Right ventricle myocardium superior (tissue), 1 donor: ENCODE measurements around the gene BTBD6. TPM values are rescaled to one million over a fixed set of nuclear protein-coding genes. Genes with fewer than 3 reads are reported as not detected.

Experiments used
- ATAC-seq: fragments of 200-7000 bp; cut with Tn5 transposase; one replicate; pipeline ENCODE4 v1.9.1; 2020; ENCODE audit warnings: mild to moderate bottlenecking; ENCODE audit not compliant: poor library complexity
- DNase-seq: peaks from one replicate; pipeline ENCODE4 v3.0.0-alpha.2; 2020
- intact Hi-C: fragments of 100-400 bp; cut with DNase I; formaldehyde crosslinking; loops from one replicate; pipeline ENCODE4 v1.11.2; 2022
- total RNA-seq: library from RNA; stranded (reverse); fragmentation: NEBNext Ultra II Directional; extraction: Animal tissue kit (Norgen Biotek cat#: 25700); gene quantifications from one replicate; pipeline ENCODE4 v1.2.1, GENCODE V29; 2021
- donor health status: DM: no; HTN: yes; CAD: no; lungs with severe emphysema.

Gene BTBD6
- total RNA-seq, 1 donor from 2014 or later, result 45.5 TPM

DNA sequence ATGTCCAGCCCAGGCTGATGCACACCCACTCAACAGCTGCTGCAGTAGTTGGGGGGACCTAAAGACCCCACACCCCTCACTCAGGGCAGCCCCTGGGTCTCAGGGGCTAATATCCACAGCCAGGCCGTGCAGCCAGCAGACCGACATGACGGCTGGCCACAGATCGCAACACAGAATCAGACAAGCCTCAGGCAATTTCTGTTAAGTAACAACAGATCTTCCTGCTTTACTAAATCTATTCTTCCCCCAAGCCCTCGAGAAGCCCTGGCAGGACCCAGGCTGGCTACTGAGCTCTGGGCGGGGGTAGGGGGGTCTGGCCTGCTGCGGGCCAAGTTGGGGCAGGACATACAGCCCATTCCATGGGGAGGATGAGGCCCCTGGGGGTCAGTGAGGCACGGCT, 39.2 kb upstream of the BTBD6 start:
- ATAC-seq (no peak), DNase-seq (no peak)
- intact Hi-C loops, result no loop called here

DNA sequence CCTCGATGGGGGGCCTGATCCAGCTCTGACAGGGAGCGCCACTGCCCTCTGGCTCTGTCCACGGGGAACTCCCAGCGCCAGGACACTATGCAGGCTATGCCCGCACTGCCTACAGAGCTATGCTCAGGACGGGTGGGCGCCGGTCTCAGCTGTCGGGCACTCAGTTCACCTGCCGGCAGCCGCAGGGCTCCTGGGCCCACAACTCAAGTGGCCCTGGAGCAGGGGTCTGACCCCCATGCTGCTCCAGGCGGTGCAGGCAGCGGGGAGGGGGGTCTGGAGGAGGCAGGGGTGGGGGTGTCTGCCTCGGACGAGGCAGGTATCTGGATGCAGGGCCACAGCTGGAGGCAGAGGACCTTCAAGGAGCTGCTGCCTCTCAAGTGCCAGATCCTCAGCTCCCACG, 38.7 kb upstream of the BTBD6 start:
- DNase-seq (no peak), ATAC-seq (no peak)
- intact Hi-C loops, result no loop called here

DNA sequence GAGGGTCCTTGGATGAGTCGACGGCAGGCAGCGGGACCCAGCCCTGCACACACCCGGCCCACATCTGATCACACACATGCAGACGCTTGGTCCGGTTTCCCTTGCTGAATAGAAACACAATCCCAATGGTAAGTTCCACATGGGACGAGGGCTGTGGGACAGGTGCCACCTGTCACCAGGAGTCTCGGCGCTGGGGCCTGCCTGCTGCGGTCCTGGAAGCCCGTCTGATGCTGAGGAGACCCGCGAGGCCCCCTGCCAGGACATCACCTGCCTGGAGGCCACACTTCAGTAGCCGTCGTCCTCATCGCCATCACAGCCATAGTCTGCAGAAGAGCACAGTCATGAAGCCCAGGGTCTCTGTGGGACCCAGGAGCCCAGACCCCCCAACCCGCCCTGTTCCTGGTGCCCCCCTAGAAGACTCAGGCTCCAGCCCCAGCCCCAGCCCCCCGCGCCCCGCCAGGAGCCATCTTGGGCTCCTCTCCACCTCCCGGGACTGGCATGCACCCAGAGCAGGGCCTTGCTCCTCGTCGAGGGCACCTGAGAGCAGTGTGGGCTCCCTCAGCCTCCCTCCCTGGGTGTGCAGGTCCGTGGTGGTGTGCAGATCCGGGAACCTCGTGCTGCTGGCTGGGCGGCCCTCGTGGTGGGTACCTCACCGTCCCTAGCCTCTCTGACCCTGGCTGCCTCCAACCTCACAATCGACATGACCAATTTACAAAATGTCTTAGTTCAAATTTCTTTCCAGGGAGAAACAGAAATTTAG, 37.9 kb upstream of the BTBD6 start:
- DNase-seq (no peak), ATAC-seq (no peak)
- intact Hi-C loops, result no loop called here

DNA sequence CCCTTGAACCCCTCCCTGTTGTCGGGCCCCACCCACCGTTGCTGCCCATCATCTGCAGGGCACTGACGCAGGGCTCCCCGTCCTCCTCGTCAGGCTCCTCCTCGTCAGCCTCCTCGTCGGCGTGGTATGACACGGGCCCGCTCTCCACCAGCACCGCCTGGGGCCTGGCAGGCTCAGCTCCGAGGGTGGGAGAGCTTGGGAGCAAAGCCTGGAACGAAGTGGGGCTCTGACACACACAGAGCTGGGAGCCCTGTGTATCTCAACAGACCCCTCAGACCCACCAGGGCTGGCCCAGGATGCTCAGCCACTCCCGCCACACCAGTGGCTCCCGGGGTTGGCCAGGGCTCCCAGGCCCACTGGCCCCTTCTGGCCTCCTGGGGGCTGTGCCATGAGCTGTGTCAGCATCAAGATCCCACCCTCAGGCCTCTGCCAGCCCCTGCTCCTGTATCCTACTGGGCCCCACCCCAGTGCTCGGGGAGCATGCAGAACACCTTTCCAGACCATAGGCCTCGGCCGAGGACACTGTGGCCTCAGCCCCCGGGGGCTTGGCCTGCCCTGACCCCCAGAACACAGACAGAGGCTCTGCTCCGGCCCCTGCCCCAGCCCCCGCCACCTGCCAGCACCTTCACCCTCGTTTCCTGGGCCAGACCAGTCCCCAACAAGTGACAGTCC, 37.1 kb upstream of the BTBD6 start:
- intact Hi-C loops, result no loop called here
- ATAC-seq (no peak), DNase-seq (no peak)

DNA sequence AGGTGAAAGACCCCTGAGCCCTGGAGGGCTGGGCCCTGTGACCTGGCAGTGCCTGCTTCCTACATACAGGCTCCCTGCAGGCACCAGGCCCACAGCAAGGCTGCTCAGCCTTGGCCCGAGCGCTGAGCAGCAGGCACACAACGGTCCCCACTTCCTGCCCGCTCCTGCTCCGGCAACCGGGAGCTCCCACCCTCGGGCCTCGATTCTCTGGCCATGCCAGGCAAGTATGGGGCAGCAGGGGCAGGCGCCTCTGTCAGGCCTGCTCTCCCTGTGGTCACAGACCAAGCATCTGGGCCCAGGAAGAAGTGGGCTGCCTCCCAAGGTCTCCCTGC, 36.6 kb upstream of the BTBD6 start:
- ATAC-seq, result no peak

DNA sequence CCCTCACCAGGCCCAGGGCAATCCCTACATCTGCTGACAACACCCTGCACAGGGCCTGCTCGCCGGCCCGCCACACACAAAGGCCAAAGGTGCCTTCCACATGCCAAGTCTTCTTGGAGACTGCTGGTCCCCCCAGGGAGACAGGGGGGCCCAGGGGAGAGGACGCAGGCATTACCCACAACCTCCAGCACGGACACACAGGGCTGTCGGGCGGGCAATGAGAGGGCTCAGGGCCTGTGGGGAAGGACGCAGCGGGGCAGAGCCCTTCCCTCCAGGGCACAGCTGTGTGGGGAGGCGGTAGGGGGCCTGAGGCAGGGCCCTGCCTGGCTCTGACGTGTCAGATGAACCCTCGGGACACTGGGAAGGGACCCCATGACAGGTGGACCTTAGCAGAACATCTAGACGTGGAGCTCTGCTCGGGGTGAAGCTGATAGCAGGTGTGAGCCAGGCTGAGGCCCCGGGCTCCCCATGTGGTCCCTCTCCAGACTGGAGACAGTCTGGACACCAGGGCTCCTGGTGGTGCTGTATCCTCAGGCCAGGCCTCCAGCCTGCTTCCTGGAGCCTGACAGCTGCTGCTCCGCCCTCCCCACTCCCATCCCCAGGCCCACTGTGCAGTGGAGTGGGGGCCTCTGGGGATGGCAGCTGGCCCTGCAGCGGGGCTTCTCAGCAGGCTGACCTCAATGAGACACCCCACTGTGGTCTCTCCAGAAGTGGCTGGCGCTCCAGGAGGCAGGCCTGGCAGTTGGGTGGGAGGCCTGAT, 35.6 kb upstream of the BTBD6 start:
- ATAC-seq (no peak), DNase-seq (no peak)
- intact Hi-C loops, result no loop called here

More for the DNA sequence above, 36.6 kb upstream of the BTBD6 start:
- no peak for DNase-seq
- intact Hi-C loops, result no loop called here

DNA sequence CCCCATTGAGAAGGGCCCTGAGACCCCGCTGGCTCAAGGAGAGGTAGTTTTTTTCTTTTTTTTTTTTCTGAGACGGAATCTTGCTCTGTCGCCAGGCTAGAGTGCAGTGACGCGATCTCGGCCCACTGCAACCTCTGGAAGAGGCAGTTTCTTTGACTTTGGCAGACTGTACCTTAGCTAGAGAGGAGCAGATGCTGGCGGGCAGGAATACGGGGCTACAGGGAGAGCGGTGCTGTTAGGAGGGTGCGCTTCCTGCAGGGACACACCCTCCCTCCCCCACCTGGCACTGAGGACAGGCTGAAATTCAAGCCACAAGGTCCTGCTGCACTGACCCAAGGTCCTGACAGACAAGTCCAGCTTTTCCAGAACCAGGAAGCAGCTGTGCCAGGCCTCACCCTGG, 35.0 kb upstream of the BTBD6 start:
- intact Hi-C loops, result no loop called here
- DNase-seq, result no peak
- no peak for ATAC-seq

DNA sequence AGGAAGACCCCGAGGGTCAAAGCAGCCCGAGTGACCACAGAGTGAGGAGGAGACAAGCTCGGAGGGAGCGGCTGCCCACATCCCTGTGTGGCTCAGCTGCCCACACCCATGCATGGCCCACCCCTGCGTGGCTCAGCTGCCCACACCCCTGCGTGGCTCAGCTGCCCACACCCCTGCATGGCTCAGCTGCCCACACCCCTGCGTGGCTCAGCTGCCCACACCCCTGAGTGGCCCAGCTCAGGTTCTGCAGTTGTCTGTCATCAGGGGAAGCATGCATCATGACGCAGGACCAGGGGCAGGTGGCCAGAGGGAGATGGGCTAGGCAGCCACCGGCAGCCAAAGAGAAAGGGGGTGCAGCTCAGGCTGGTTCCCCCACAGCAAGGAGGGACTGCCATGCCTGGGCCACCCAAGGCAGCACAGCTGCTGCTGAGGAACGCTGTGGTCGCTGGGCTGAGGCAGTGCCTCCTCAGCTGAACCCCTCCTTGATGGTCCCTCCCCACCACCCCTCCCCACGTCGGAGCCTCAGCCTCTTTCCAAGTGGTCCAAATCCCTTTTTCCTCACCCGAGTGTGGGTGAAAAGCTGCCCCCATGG, 33.9 kb upstream of the BTBD6 start:
- no peak for DNase-seq
- intact Hi-C loops, result no loop called here
- no peak for ATAC-seq

DNA sequence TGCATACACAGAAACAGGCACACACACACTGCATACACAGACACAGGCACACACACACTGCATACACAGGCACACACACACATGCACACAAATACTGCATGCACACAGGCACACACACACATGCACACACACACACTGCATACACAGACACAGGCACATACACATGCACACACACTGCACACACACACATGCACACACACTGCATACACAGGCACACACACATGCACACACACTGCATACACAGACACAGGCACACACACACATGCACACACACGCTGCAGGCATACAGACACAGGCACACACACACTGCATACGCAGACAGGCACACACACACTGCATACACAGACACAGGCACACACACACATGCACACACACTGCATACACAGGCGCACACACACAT, 32.7 kb upstream of the BTBD6 start:
- intact Hi-C loops, result no loop called here
- DNase-seq (no peak), ATAC-seq (no peak)

DNA sequence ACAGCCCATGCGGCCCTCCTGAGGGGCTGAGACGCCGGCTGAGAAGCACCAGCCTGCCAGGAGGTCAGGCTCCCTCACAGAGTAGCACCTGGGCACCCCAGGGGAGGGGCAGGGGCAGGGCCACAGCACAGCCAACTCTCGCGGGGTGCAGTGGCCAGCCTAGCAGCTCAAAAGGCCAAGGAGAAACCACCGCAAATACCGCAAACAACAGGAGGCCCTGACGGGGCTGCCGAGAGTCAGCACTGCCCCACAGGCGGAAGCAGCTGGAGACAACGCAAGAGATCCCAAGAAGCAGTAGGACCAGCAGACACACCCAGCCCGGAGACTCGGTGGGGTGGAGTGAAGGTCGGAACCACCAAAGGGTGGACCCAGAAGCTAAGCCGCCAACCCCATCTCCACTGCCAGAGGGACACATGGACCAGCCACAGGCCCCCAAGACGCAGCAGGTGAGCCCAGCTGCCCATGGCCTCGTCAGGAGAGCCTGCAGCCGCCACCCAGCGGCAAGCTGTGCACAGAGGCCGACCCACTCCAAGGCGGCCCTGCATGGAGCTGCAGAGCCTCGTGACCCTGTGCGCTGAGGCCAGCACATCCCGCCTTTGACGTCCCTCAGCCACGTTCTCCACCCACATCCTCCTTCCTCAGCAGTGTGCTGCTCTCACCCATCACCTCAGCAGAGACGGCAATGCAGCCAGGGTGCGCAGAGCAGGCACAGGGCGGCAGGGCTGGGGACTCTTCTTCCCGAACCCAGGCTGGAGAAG, 31.7 kb upstream of the BTBD6 start:
- ATAC-seq (no peak), DNase-seq (no peak)
- intact Hi-C loops, result no loop called here

DNA sequence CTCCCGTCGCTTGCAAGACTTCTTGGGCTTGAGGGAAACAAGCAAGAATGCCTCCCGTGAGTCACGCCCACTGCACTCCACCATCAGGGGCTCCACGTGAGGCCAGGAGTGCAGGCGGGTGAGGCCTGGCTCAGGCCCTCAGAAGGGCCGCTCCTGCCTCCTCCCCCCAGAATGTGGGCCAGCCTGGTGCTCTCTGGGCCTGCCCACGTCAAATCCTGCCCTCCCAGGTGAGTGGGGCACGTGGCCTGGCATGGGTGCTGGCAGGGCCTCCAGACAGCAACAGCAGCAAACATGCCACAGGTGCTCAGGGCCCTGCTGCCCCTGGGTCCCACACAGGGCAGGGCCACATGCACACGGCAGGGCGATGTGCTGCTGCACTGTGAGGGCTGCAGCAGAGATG, 30.6 kb upstream of the BTBD6 start:
- no peak for DNase-seq
- intact Hi-C loops, result no loop called here
- ATAC-seq, result no peak

DNA sequence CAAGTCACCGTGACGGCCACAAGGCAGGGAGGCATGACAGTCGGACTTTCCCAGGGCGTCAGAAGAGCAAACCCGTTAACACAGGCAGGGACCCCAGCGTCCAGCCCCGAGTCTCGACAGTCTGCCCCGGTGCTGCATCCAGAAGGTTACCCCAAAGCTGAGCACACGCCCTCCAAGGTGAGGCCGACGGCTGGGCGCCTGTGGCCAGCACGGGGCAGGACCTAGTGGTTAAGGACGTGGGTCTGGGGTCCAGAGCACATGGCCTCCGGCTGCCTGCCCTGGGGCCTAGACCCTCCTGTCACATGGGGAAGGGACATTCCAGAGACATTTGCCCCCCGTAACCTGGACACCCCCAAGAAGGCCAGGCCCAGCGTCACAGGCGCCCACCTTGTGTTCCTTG, 29.7 kb upstream of the BTBD6 start:
- intact Hi-C loops, result no loop called here
- no peak for ATAC-seq
- no peak for DNase-seq

DNA sequence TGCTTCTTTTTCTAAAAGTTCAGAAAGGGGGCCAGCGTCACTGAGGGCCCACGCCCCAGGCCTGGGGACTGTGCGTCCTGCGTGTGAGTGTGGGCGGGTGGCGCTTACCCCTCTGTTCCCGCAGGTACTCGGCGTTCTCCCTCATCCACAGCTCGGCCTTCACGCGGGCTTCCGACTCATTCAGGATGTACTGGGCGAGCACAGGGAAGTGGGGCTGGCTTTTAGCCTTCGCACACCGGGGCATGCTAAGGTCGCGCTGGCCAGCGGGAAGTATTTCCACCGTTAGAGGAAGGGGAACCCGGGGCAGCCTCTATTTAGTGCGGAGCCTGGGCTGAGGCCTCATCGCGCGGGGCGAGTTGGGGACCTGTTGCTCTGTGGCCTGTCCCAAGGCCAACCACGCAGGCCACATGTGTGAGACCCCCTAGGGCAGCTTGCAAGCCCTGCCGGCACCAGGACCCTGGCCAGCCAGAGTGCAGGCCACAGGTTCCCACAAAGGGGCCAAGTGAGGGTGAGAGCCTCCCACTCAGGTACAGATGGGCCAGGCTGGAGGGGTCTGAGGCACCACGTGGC, 29.2 kb upstream of the BTBD6 start:
- DNase-seq (no peak), ATAC-seq (no peak)
- intact Hi-C loops, result no loop called here

DNA sequence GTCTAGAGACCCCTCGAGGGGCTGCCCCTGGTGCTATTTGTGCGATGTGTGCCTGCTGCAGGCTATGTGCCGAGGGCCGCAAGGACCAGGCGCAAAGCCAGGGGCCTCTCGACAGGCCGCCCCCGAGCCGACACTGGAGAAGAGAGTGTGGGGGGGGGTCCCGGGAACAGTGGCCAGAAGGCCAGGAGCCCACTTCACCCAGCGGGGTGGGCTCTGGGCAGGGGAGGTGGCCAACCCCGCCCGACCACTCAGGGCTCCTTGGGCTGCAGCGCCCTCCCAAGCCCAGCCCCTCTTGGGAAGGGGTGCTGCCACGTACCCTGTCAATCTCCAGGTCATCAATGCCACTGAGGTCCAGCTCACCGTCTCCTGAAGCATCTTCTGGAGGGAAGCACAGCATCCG, 28.6 kb upstream of the BTBD6 start:
- DNase-seq, result no peak
- intact Hi-C loops, result no loop called here
- no peak for ATAC-seq

DNA sequence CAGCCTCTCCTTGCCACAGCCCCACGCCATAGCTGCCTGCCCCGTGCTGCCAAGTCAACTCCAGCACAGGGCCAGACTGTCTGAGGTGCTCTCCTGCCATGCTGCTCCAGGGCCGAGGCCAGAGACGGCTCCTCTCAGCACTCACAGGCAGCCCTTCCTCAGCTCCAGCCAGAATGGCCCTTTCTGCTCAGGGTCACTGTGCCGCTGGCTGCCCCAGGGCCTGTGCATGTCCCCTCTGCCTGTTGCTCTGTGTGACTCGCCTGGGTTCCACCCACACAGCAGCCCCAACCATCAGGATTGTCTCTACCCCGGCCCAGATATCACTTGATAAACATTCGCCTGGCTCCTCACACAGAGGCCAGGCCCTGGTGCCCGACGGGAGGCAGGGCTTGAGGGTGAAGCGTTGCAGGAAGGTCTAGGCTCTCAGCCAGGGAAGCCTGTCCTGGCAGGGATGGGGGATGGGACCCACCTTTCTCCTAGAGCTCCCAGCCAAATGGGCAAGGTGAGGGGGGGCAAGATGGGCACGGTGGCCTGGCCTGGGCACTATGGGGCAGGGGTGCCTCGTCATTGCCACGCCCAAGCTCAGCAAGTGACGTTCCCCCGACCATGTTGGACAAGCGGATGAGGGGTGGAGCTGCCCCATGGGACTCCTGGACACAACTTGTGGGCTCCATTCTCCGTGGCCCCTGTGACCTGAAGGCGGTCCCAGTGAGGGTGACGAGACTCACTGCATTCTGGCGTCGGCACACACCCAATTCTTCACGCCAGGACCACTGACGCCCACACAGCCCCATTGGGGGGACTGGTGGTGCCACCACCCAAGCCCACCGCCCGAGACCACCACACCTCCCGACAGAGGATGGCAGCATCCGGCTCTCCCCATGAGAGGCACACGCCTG, 27.4 kb upstream of the BTBD6 start:
- intact Hi-C loops, result no loop called here
- peak; percentile 88 for ATAC-seq
- no peak for DNase-seq

DNA sequence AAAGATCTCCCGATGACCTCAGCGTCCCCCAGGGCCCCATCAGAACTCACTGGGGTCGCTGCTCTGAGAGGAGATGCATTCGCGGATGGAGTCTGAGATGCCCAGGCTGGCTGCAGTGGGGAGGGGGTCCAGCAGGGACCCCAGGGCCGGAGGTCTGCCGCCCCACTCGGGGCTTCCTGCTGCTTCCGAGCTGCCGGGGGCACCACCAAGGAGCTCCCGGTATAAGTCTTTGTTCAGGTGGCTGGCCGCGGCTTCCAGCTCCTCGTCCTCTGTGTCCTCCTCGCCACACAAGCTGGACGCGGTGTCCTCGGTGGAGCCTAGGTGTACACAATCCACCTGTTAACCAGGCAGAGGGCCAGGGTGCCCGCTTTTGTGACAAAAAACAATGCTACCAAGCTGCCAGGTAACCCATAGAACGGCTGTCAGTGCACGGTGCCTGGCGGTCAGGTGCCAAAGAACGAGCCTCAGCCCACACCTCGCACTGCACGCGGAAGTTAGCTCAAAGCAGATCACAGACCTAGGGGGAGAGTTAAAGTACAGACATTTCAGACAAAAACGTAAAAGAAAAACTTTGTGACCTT, 26.6 kb upstream of the BTBD6 start:
- intact Hi-C loops, result no loop called here
- DNase-seq, result no peak
- ATAC-seq, result no peak

DNA sequence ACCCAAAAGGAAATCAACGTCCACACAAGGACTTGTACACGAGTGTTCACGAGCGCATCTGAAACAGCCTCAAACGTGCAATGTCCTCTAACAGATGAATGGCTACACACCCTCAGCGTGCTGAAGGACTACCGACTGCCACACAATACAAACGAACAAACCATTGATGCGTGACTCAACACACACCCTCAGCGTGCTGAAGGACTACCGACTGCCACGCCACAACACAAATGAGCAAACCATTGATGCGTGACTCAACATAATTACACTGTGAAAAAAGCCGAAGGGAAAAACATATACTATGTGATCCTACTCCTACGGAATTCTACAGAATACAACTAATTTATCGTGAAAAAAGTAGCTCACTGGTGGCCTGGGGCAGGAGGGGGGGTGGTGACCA, 25.1 kb upstream of the BTBD6 start:
- DNase-seq (no peak), ATAC-seq (no peak)
- intact Hi-C loops, result no loop called here
